Activated CD4-positive, CD25-positive, alpha-beta regulatory T cell treated with anti-CD3 and anti-CD28 coated beads, Interleukin-2, amount 50 U/mL, for 24 hours (primary cell): ENCODE results near the gene GOLGA2.
"Not testable (repeated sequence)": the region's sequence is repeated elsewhere in the genome, so short reads cannot be mapped to it uniquely, and the experiment has no call there.

Experiments used
- ATAC-seq, 2 donors: fragments of 150-1000 bp; cut with Tn5 transposase; one replicate each; pipeline ENCODE4 v1.10.0; 2021; ENCODE audit warnings: mild to moderate bottlenecking in 1 of 2, moderate library complexity in 1 of 2

The GOLGA2 gene

GRCh38 chr9:128293091-128293490 is 17.3 kb upstream of the GOLGA2 start:
- ATAC-seq = no peak

DNA sequence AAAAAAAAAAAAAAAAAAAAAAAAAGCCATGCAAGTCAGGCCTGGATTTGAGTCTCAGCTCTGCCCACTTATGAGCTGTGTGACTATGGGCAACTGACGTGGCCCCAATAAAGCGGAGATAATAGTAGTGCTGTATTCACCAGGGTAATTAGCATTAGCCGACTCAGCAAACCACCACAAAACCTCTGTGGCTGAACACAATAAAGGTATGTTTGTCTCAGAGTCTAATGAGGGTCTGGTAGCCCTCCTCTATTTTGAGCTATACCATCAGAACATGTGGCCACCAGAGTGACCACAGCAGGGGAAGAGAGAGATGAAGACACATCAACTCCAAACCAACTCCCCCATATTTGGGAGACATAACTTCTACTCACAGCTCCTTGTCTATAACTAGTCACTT is 16.2 kb upstream of the GOLGA2 start:
- no peak for ATAC-seq

- no peak for ATAC-seq
These were observed 12.6 kb upstream of the GOLGA2 start for GRCh38 chr9:128288273-128289004.

DNA sequence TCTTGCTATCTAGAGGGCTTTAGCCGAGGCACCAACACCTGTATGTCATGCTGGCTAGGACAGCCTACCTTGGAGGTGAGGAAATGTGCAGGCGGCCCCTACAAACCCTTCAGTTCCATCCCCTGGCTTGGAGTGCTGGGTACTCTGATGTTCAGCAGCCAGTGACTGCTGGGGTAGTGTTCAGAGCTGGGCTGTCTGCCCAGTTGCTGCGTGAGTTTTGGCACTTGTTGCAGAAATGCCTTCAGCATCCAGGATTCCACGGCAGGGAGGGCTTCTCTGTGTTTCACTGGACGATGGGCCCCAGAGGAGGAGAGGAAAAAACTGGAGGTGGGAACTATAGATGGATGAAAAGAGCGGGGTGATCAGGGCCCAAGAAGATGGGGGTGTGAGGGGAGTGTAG is 10.6 kb upstream of the GOLGA2 start:
- no peak for ATAC-seq

DNA sequence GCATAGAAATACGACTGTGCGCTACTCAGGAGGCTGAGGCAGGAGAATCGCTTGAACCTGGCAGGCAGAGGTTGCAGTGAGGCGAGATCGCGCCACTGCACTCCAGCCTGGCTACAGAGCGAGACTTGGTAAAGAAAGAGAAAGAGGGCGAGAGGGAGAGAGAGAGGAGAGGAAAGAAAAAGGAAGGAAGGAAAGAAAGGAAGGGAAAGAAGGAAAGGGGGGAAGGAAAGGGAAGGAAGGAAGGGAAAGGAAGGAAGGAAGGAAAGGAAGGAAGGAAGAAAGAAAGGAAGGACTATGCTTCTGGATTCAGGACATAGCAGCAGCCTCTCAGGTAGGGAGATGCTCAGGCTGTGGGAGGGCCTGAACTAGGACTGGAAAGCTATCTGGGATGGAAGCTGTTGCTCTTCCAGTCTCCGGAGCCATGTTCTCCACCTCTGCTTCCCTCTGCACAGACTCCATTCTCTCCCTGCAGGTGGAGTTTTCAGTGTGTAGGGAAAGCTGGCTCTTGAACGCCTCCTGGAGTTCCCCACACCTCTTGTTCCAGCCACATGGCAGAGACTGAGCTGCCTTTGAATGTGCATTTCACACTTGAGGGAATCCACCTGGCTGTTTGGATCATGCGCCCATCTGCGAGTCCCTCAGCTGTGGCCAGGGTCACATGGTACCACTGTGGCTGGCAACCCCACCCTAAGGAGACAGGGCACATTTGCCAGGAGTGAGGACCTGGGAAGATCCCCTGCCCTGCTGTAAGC is 9.4 kb upstream of the GOLGA2 start:
- no peak for ATAC-seq

GRCh38 chr9:128282500-128282899 is 6.7 kb upstream of the GOLGA2 start:
- ATAC-seq = no peak

- no peak for ATAC-seq
These were observed 4.3 kb upstream of the GOLGA2 start for GRCh38 chr9:128280084-128280622.

DNA sequence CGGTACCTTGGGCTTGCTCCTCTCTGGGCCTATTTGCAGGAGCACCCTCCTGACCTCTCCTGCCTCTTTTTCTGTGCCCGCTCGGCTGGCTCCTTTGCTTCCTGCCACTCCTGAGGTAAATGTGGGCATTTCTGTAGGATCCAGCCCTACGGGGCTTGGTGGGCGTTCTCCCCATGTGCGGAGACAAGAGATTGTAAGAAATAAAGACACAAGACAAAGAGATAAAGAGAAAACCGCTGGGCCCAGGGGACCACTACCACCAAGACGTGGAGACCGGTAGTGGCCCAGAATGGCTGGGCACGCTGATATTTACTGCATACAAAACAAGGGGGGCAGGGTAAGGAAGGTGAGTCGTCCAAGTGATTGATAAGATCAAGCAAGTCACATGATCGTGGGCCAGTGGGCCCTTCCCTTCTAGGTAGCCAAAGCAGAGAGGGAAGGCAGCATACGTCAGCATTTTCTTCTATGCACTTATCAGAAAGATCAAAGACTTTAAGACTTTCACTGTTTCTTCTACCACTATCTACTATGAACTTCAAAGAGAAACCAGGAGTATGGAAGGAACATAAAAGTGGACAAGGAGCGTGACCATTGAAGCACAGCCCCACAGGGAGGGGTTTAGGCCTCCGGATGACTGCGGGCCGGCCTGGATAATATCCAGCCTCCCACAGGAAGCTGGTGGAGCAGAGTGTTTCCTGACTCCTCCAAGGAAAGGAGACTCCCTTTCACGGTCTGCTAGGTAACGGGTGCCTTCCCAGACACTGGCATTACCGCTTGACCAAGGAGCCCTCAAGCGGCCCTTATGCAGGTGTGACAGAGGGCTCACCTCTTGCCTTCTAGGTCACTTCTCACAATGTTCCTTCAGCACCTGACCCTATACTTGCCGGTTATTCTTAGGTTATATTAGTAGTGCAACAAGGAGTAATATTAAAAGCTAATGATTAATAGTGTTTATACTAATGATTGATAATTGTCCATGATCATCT is 3.6 kb upstream of the GOLGA2 start:
- ATAC-seq = not testable (repeated sequence)

DNA sequence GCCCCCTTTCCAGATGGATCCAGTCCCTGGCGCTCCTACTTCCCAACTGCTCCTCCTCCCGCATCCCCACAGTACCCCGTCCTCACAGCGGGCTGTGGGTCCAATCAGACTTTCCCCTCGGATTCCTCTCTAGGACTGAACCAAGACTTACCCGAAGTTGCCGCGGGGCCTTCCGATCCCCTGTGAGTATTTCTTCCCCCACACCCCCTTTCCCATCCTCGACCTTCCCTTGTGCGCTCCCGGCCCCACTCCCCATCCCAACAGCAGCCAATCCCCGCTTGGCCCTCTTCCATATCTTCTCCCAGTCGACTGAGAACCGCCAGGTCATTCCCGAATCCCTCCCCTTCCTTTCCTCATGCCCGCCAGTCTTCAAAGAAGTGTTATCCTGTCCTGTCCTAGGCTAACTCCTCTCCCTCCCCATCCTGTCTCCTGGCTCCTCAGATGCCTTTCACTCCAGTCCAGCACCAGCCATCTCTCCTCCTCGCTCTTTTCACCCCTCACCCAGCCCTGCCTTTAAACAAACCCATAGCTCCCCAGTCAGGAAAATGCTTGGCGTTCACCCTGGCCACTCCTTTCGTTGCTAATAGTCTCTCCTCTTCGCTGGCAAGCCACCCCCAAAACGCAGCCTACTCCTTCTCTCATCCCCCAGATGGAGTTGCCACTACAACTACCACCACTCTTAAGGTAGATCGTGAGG is 915 bp upstream of the GOLGA2 start:
- no peak for ATAC-seq

DNA sequence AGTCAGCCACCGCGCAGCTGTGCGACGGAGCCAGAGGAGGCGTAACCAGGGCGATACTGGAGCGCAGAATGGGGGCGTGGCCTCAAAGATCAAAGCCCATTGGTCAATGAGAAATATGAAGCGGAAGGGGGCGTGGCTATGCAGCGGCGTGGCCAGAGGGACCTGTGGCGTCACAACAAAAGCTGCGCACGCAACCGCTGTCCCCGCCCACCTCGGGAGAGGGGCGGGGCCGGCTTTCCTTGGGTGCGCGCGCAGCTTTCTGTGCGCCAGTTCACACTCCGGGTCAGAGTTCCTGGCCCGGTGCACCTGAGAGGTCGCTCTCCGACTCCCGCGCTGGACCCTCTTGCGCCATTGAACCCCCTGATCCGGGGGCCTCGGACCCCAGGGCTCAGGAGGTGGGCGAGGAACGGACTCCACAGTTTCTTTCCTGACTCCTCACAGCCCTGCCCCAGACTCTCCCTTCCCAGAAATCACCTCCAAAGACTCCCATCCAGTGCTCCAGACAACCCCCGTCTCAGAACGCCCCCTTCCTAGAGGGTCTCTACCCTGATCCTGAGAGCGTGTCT is 284 bp upstream of the GOLGA2 start, which contains the start of gene SWI5:
TSS of gene SWI5 (plus strand) at position 269 of the 566 bp plus-strand sequence.
- peak; percentile 98 to 99 for ATAC-seq

DNA sequence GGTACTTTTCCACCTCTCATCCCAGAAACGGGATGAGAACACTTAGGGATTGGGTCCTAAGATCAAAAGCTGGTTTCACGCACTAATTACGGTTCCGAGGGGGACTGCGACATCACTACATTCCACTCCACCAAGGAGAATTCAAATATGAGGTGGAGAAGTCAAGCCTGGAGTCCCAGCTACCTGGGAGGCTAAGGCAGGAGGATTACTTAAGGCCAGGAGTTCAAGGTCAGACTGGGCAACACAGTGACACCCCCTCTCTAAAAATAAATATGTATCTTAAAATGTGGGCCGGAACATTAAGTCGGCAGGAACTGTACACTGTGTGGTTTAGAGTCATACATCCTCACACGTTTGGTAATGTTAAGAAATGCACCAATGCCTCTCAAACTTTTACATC is 1.6 kb downstream of the GOLGA2 start:
- ATAC-seq = no peak

- no peak for ATAC-seq
These were observed 4.3 kb downstream of the GOLGA2 start for GRCh38 chr9:128271512-128271911.

DNA sequence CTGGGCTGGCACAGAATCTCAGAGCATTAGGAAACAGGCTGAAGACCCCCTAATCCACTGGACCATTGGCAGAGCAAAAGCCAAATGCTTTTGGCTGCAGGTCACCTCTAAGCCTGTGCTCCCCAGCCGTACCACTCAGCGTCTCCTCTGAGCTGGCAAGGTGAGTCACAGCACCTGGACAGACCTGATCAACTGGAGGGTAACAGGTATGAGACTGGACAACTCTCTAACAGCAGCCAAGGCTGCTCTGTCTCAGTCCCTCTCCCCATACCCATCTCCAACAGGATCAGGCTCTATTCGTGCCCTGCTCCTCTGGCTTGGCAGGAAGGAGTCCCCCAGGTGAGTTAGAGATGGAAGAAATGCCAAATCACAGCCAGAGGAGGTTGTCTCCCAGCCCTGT is 4.7 kb downstream of the GOLGA2 start:
- ATAC-seq = no peak

DNA sequence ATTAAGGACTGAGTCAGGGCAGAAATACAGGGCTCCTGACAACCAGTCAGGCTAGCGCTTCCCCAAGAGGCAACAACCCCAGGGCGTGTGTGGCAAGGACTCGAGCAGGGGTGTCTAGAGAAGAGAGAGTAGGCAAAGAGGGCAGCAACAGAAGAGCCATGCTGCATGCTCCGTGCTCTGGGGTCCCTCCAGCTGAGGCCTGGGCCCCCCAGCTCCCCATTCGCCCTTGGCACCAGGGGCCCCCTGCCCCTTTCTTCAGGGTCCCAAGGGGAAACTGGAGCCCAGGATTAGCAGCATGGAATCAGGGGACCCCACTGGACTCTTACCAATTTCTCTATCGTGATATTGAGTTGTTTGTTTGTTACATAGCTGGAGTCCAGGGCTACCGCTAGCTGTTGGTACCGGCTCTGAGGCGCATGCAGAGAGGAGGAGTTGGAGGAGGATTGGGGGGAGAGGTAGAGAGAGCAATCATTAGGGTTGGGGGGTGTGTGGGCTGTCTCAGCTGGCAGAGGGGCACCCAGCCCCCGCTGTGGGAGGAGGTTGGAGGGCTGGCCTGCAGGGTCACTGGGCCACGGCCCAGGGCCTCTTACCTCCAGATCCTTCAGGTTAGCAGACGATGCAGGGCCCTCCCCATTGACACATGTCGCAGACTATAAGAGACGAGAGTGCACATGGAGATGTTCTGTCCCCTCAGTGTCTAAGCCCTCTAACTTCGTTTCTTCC is 8.8 kb downstream of the GOLGA2 start:
- ATAC-seq = no peak

GRCh38 chr9:128265348-128265847 is 10.4 kb downstream of the GOLGA2 start:
- no peak for ATAC-seq

DNA sequence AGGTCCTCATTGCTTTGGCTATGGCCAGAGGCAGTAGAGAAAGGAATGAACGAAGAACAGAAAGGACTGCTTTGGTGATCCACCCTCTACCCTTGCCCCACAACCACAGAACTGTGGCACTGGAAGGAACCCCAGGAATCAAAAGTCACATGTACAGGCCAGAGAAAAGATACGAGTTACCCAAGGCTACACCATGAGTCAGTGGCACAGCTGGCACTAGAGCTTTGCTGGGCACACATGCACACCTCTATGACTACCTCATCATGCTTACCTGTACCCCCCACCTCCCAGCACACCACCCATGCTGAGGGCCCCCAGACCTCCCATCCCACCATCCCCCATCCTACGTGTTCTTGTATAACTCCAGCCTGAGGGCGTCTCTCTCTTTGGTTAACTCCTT is 13.1 kb downstream of the GOLGA2 start:
- no peak for ATAC-seq

- ATAC-seq = no peak
These were observed 15.5 kb downstream of the GOLGA2 start for GRCh38 chr9:128260340-128260739.

DNA sequence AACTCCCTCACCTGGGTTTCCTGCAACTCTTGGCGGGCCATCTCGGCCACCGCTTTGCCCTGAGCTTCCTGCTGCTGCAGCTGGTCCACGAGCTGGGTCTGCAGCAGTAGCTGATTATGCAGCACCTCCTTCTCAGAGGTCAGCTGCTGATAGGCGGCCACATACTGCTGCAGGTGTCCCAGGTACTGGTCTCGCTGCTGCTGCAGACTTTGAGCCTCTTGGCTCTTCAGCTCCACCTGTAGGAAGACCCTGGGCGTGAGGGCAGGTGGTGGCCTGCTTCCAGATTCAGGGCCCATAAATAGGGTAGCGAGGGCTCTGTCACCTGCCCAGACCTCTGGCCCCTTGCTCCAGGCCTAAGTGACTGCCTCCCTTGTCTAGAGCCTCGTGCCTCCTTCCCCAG is 16.7 kb downstream of the GOLGA2 start:
- ATAC-seq = no peak

DNA sequence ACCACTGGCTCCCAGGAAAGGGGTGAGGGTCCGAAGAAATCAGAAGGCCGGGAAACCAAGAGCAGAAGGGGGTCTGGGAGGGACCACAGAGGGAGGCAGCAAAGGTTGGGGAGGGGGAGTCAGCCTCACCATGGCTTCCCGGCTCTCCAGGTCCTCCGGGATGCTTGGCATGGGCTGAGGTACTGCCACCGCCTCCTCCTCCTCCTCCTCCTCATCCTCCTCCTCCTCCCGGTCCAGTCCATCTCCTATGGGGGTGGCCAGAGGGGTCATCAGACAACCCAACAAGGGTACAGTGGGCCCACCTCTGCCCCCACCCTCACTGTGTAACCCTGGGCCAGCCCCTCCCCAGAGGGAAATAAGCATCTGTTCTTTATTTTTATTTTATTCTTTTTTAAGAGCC is 17.5 kb downstream of the GOLGA2 start:
- no peak for ATAC-seq

DNA sequence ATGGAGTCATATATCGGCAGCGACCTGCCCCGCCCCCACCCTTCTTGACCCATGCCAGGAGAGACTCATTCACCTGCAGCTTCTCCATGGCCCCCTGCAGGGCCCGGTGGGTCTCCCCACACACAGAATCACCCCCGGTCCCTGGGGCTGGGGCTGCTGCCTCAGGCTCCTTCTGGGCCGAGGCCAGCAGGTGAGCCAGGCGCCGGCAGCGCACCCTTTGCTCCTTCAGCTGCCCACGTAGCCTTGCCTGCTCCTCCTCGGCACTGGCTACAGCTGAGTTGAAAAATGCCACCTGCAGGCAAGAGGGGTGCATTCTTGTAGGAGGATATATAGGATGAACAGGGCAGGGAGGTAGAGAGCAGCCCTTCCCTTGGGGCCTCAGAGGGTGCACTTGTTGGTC is 17.9 kb downstream of the GOLGA2 start:
- no peak for ATAC-seq
